Measurements from ENCODE around the gene CRACR2B.

- TF ChIP-seq CTCF (IDR thresholded peaks at IDR 0.05 in 8 of 11, conservative IDR thresholded peaks at IDR 0.05 in 3 of 11) (no peak), POLR2AphosphoS5 (IDR thresholded peaks at IDR 0.05) (no peak), POLR2A (IDR thresholded peaks at IDR 0.05) (no peak)
Observed at GRCh38 chr11:873706-874105, 46.0 kb downstream of the CRACR2B start.

Data from spleen (tissue), 7 donors.